Prostate gland (tissue), 2 donors: ENCODE data around the gene ZNF740. TPM values are rescaled to one million over a fixed set of nuclear protein-coding genes. Genes with fewer than 3 reads are reported as not detected.

ENCODE experiments used
- DNase-seq: peaks from one replicate; pipeline ENCODE4 v3.0.0-alpha.2; 2019; ENCODE audit warnings: low spot score
- H3K27ac ChIP-seq, 2 donors: fragments of 200-600 bp; sonication (generic); 2 replicates each; pipeline ENCODE4 v1.5.1; 2017 to 2019
- H3K27me3 ChIP-seq: fragments of 200-600 bp; sonication (generic); replicated peaks from 2 replicates; pipeline ENCODE4 v1.5.1; 2019; ENCODE audit not compliant: insufficient read depth
- H3K36me3 ChIP-seq, 2 donors: fragments of 200-600 bp; sonication (generic); 1 replicate in 1 of 2; 2 replicates in 1 of 2; pipeline versions ENCODE4 v1.5.1 to v1.8.1; 2017 to 2019
- H3K4me1 ChIP-seq: fragments of 200-600 bp; sonication (generic); replicated peaks from 2 replicates; pipeline ENCODE4 v1.5.1; 2019
- H3K4me3 ChIP-seq, 2 donors: fragments of 200-600 bp; sonication (generic); 2 replicates each; pipeline ENCODE4 v1.5.1; 2017 to 2019
- H3K9me3 ChIP-seq: fragments of 200-600 bp; sonication (generic); 2 replicates; pipeline ENCODE4 v1.5.1; 2017
- CTCF ChIP-seq, 4 experiments: fragments of 200-600 bp in 2 of 4; fragments of 450-650 bp in 2 of 4; sonication (generic) in 2 of 4; IDR thresholded peaks; 1 replicate in 3 of 4; 2 replicates in 1 of 4; pipeline ENCODE4 v1.5.1; 2016 to 2019; ENCODE audit warnings: antibody characterized with exemption in 4 of 4, mild to moderate bottlenecking in 2 of 4, moderate library complexity in 2 of 4
- POLR2A ChIP-seq: fragments of 450-650 bp; IDR thresholded peaks from one replicate; pipeline ENCODE4 v1.6.1; 2016; ENCODE audit warnings: antibody characterized with exemption, mild to moderate bottlenecking
- POLR2AphosphoS5 ChIP-seq: sonication (generic); formaldehyde crosslinking; IDR thresholded peaks from one replicate; pipeline ENCODE4 v1.6.1; 2017; ENCODE audit warnings: antibody characterized with exemption
- WGBS: methylation state at CpG from one replicate; pipeline ENCODE4 v1.1.5; 2018; 5-methylcytosine and 5-hydroxymethylcytosine counted together
- intact Hi-C: fragments of 100-400 bp; cut with DNase I; formaldehyde crosslinking; loops from one replicate; pipeline ENCODE4 v1.14.2; 2022
- total RNA-seq, 2 donors: library from RNA; depleted of rRNA; stranded (reverse); fragments of >200 nt; gene quantifications; one replicate each; pipeline ENCODE4 v1.1.0, GENCODE V29; 2016

ZNF740 gene
- total RNA-seq, 2 donors from 2014 or later, result 17.0 to 19.1 TPM

GRCh38 chr12:53231921-53232645 lies 51.6 kb downstream of the ZNF740 start, which contains the start of gene RARG:
Gene RARG, minus strand, starts transcription at chr12:53232209. Its CDS starts 4,664 bp downstream, at chr12:53227545.
- peak; percentile 63 for TF ChIP-seq POLR2A
- TF ChIP-seq CTCF (IDR thresholded peaks at IDR 0.05), result peak in 1 of 4 experiments; percentile 35
- no peak for TF ChIP-seq POLR2AphosphoS5
- Histone ChIP-seq H3K27me3 (no peaks in the 10 kb centered on the region), H3K4me3 (peak within 1 kb of the TSS; percentile 56 to 57), H3K36me3 (no peaks in the 10 kb centered on the region), H3K27ac (peak within 1 kb of the TSS; percentile 83 to 89), H3K4me1 (peaks cover 10% of the 10 kb centered on the region), H3K9me3 (no peaks in the 10 kb centered on the region)
- peak; percentile 66 for DNase-seq
- intact Hi-C loops, result no loop called here
- WGBS, result 1% methylated on average over 33 of the region's 44 CpGs

GRCh38 chr12:53232646-53233461 lies 52.3 kb downstream of the ZNF740 start:
- intact Hi-C loops, result loop anchor here (1.0 kb wide), 1 partner anchor 18 kb away; no protein-coding TSS in a partner anchor
- WGBS, result 9% methylated on average over 11 of the region's 11 CpGs
- H3K9me3 ChIP-seq, result no peaks in the 10 kb centered on the region
- H3K4me1 ChIP-seq, result peaks cover 10% of the 10 kb centered on the region
- no peaks in the 10 kb centered on the region for H3K27me3 ChIP-seq
- H3K4me3 ChIP-seq, result peak overlapping the region; percentile 56 to 57
- DNase-seq, result peak; percentile 52
- no peaks in the 10 kb centered on the region for H3K36me3 ChIP-seq
- TF ChIP-seq CTCF (IDR thresholded peaks at IDR 0.05) (no peak), POLR2A (peak; percentile 43), POLR2AphosphoS5 (no peak)
- peak overlapping the region; percentile 83 to 89 for H3K27ac ChIP-seq

GRCh38 chr12:53233671-53234121 lies 53.2 kb downstream of the ZNF740 start:
- 40% methylated on average over 5 of the region's 7 CpGs for WGBS
- DNase-seq, result no peak
- Histone ChIP-seq H3K27ac (peak overlapping the region in 1 of 2 donors; percentile 89), H3K36me3 (no peaks in the 10 kb centered on the region), H3K4me3 (no peak overlapping the region), H3K27me3 (no peaks in the 10 kb centered on the region), H3K9me3 (no peaks in the 10 kb centered on the region), H3K4me1 (peaks cover 10% of the 10 kb centered on the region)
- no peak for TF ChIP-seq POLR2A
- TF ChIP-seq POLR2AphosphoS5, result no peak
- no peak for TF ChIP-seq CTCF (IDR thresholded peaks at IDR 0.05)
- intact Hi-C loops, result loop anchor here (1.0 kb wide), 1 partner anchor 18 kb away; no protein-coding TSS in a partner anchor

- Histone ChIP-seq H3K27me3 (no peaks in the 10 kb centered on the region), H3K36me3 (no peaks in the 10 kb centered on the region), H3K9me3 (no peaks in the 10 kb centered on the region), H3K27ac (no peak overlapping the region), H3K4me3 (no peak overlapping the region), H3K4me1 (peaks cover 10% of the 10 kb centered on the region)
- 3% methylated on average over 12 of the region's 12 CpGs for WGBS
- intact Hi-C loops, result no loop called here
- TF ChIP-seq POLR2AphosphoS5, result no peak
- TF ChIP-seq POLR2A, result no peak
- TF ChIP-seq CTCF (IDR thresholded peaks at IDR 0.05), result no peak
- DNase-seq, result no peak
Measured at GRCh38 chr12:53234271-53234914, 53.9 kb downstream of the ZNF740 start.
